Gastroesophageal sphincter (tissue), 4 donors: ENCODE measurements around the gene DPYD. TPM values are rescaled to one million over a fixed set of nuclear protein-coding genes. Genes with fewer than 3 reads are reported as not detected.

Source experiments
- ATAC-seq: fragments of 150-250 bp; one replicate; pipeline ENCODE4 v1.9.1; 2016; ENCODE audit warnings: mild to moderate bottlenecking, moderate library complexity
- H3K27ac ChIP-seq, 4 donors: fragments of 200-600 bp; sonication (generic) in 3 of 4; 1 replicate in 3 of 4; 2 replicates in 1 of 4; pipeline ENCODE4 v1.5.1; 2016 to 2019
- H3K27me3 ChIP-seq: fragments of 200-600 bp; sonication (generic); one replicate; pipeline ENCODE4 v1.5.1; 2019
- H3K36me3 ChIP-seq, 2 donors: fragments of 200-600 bp; sonication (generic); one replicate each; pipeline ENCODE4 v1.5.1; 2019; ENCODE audit warnings: control low read depth in 1 of 2
- H3K4me1 ChIP-seq, 3 donors: fragments of 200-600 bp; sonication (generic); 1 replicate in 2 of 3; 2 replicates in 1 of 3; pipeline ENCODE4 v1.5.1; 2016 to 2019; ENCODE audit warnings: control low read depth in 2 of 3
- H3K4me3 ChIP-seq, 2 donors: fragments of 200-600 bp; sonication (generic); one replicate each; pipeline ENCODE4 v1.5.1; 2019; ENCODE audit warnings: mild to moderate bottlenecking in 1 of 2, moderate library complexity in 1 of 2
- H3K9me3 ChIP-seq, 3 donors: fragments of 200-600 bp; sonication (generic); one replicate each; pipeline ENCODE4 v1.5.1; 2017 to 2019; ENCODE audit warnings: control low read depth in 2 of 3
- EP300 ChIP-seq: sonication (generic); formaldehyde crosslinking; IDR thresholded peaks from one replicate; pipeline ENCODE4 v1.6.1; 2017; ENCODE audit warnings: antibody characterized with exemption, mild to moderate bottlenecking
- POLR2A ChIP-seq, 2 donors: fragments of 450-650 bp; IDR thresholded peaks; one replicate each; pipeline ENCODE4 v1.6.1; 2017; ENCODE audit warnings: antibody characterized with exemption in 2 of 2, mild to moderate bottlenecking in 2 of 2, moderate library complexity in 1 of 2
- POLR2AphosphoS5 ChIP-seq: sonication (generic); formaldehyde crosslinking; IDR thresholded peaks from one replicate; pipeline ENCODE4 v1.6.1; 2017; ENCODE audit warnings: antibody characterized with exemption
- WGBS, 2 donors: methylation state at CpG; one replicate each; pipeline ENCODE4 v1.1.5; 2018; ENCODE audit warnings: low coverage in 1 of 2; 5-methylcytosine and 5-hydroxymethylcytosine counted together
- total RNA-seq, 4 donors: library from RNA; depleted of rRNA; stranded (reverse); fragments of >200 nt; gene quantifications; one replicate each; pipeline ENCODE4 v1.1.0, GENCODE V29; 2016
- TF ChIP-seq, protein P1 (sequence below), 4 experiments: fragments of 200-600 bp in 2 of 4; fragments of 450-650 bp in 2 of 4; sonication (generic) in 1 of 4; IDR thresholded peaks; one replicate each; pipeline ENCODE4 v1.5.1; 2017 to 2019; ENCODE audit warnings: antibody characterized with exemption in 4 of 4, mild to moderate bottlenecking in 2 of 4, moderate library complexity in 2 of 4

Gene DPYD
- total RNA-seq, 4 donors from 2014 or later, result 31.2 to 53.0 (median 43.2) TPM

DNA sequence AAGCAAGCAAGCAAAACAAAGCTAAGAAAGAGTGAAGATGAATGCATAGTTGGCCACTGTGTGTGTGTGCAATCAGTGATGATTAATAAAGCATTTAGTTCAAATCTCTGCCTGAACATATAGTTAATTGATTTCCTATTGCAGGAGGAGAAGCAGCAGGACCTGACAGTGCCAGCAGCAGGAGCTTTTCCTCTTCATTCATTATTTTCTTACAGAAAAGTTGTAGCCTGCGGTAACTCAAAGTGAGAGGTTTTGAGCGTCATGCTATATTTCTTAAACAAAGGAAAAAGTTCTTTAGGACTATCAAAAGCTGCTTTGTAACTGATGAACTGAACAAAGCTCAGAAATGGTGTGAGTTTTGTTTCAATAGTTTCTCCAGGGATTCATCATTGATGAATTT lies 819.3 kb downstream of the DPYD start:
- Histone ChIP-seq H3K9me3 (no peaks in the 10 kb centered on the region), H3K27ac (no peak overlapping the region), H3K27me3 (no peaks in the 10 kb centered on the region), H3K36me3 (peaks cover 0 to 19% of the 10 kb centered on the region in 2 donors), H3K4me1 (no peaks in the 10 kb centered on the region), H3K4me3 (no peak overlapping the region)
- TF ChIP-seq POLR2A (IDR thresholded peaks at IDR 0.05), result no peak
- TF ChIP-seq POLR2AphosphoS5, result no peak
- no peak for TF ChIP-seq EP300
- TF ChIP-seq, protein P1, sequence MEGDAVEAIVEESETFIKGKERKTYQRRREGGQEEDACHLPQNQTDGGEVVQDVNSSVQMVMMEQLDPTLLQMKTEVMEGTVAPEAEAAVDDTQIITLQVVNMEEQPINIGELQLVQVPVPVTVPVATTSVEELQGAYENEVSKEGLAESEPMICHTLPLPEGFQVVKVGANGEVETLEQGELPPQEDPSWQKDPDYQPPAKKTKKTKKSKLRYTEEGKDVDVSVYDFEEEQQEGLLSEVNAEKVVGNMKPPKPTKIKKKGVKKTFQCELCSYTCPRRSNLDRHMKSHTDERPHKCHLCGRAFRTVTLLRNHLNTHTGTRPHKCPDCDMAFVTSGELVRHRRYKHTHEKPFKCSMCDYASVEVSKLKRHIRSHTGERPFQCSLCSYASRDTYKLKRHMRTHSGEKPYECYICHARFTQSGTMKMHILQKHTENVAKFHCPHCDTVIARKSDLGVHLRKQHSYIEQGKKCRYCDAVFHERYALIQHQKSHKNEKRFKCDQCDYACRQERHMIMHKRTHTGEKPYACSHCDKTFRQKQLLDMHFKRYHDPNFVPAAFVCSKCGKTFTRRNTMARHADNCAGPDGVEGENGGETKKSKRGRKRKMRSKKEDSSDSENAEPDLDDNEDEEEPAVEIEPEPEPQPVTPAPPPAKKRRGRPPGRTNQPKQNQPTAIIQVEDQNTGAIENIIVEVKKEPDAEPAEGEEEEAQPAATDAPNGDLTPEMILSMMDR (IDR thresholded peaks at IDR 0.05), result no peak
- 30 to 74% methylated on average over 2 of the region's 2 CpGs for WGBS, 2 donors
- ATAC-seq, result no peak

DNA sequence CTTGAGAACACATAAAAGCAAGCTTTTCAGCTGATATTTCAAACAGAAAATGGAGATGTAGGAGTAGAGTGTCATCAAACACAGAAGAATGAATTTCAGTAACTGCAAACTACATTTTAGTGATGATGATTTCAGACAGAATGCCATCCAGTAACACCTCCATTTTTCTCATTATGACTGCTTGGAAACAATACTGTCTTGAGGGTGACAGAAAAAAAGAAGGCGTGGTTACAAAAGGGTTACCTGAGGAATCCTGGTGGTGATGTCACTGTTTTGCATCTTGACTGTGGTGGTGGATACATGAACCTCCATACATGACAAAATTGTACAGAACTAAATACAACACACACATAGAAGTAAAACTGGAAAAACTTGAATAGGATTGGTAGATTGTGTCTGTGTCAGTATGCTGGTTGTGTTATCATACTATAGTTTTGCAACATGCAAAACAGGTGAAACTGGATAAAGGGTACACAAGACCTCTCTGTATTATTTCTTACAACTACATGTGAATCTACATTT lies 823.4 kb downstream of the DPYD start:
- 90% methylated on average over 1 of the region's 1 CpG; no CpG with 5 or more reads in 1 of the 2 donors for WGBS, 2 donors
- ATAC-seq, result no peak
- Histone ChIP-seq H3K4me1 (no peaks in the 10 kb centered on the region), H3K4me3 (no peak overlapping the region), H3K36me3 (peaks cover 0 to 21% of the 10 kb centered on the region in 2 donors), H3K27me3 (no peaks in the 10 kb centered on the region), H3K9me3 (no peaks in the 10 kb centered on the region), H3K27ac (no peak overlapping the region)
- TF ChIP-seq POLR2A (IDR thresholded peaks at IDR 0.05) (no peak), POLR2AphosphoS5 (no peak), EP300 (no peak)
- TF ChIP-seq, protein P1 (IDR thresholded peaks at IDR 0.05), result no peak

DNA sequence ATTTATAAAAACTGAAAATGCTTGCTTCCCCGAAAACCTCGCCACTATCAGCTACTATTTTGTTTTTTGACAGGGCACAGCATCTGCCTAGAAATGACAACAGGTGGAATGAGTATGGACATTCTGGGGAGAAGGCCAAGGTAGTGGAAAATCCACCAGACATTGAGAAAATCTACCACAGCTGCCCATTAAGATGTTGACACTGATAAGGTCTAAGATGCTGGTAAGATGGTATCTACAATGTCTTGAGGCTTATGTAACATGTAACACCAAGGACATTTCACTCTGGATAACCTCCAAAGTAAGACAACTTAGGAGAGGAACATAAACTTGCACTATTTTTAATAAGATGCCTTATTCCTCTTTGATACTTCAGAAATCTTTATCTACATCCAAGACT lies 825.1 kb downstream of the DPYD start:
- ATAC-seq, result no peak
- Histone ChIP-seq H3K36me3 (peaks cover 0 to 21% of the 10 kb centered on the region in 2 donors), H3K27ac (no peak overlapping the region), H3K9me3 (no peaks in the 10 kb centered on the region), H3K27me3 (no peaks in the 10 kb centered on the region), H3K4me1 (no peaks in the 10 kb centered on the region), H3K4me3 (no peak overlapping the region)
- whole genome bisulfite sequencing, 2 donors, result 92 to 97% methylated on average over 2 of the region's 2 CpGs
- no peak for TF ChIP-seq EP300
- TF ChIP-seq POLR2A (IDR thresholded peaks at IDR 0.05), result no peak
- no peak for TF ChIP-seq POLR2AphosphoS5
- TF ChIP-seq, protein P1 (IDR thresholded peaks at IDR 0.05), result no peak

DNA sequence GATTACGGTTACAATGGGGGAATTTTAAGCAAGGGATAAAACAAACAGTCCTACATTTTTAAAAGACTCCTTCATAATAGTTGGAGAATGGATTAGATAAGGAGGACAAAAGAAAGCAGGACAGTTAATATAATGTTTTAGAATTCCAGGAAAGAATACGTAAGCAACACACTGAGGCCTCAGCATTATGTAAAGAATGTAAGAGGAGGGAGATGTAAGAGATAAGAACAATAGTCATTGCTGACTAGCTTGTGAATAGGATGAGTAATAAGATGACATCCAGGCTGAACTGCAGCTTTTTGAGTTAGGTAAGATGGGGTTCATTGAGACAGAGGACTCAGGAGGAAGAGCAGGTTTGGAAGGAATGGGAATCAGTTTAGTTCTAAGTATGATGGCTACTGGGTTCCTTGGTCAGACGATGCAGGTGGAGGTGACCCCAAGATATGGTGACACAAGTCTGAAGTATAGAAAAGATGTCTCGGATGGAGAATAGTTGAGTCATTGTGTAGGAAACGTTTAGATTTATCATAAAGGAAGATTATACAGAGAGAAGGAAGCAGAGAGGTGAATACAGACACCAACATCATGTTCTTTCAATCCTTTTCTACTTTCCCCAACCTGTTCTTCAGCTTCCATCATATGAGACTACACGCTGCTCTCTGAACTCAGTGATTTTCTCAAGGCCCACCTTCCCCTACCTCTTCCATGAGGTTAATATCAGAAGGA lies 826.4 kb downstream of the DPYD start:
- H3K36me3 ChIP-seq, result peaks cover 0 to 21% of the 10 kb centered on the region in 2 donors
- H3K27me3 ChIP-seq, result no peaks in the 10 kb centered on the region
- H3K9me3 ChIP-seq, result no peaks in the 10 kb centered on the region
- TF ChIP-seq EP300 (no peak), POLR2AphosphoS5 (no peak), POLR2A (IDR thresholded peaks at IDR 0.05) (no peak)
- TF ChIP-seq, protein P1 (IDR thresholded peaks at IDR 0.05), result no peak
- 79 to 86% methylated on average over 4 to 6 of the region's 6 CpGs for WGBS, 2 donors
- no peak overlapping the region for H3K27ac ChIP-seq
- ATAC-seq, result no peak
- H3K4me3 ChIP-seq, result no peak overlapping the region
- H3K4me1 ChIP-seq, result no peaks in the 10 kb centered on the region

DNA sequence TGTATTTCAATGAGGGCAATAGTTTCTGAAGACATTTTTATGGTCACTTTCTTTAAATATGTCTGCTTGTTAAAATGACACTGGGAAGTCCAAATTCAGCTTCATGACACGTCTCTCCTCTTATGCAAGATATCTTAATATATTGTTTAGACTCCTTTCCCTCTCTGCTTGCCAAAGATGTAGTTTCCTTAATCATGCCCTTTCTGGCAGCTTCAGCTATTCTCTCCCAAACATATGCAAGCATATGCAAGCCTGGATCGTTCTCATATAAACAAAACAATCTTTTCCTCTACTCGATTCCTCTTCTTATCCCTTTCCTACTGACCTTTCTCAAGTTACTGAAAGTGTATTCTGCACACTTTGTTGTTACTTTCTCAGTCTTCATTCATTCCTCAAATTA lies 827.1 kb downstream of the DPYD start:
- peaks cover 0 to 21% of the 10 kb centered on the region in 2 donors for H3K36me3 ChIP-seq
- no peaks in the 10 kb centered on the region for H3K4me1 ChIP-seq
- TF ChIP-seq POLR2AphosphoS5 (no peak), EP300 (no peak), POLR2A (IDR thresholded peaks at IDR 0.05) (no peak)
- TF ChIP-seq, protein P1 (IDR thresholded peaks at IDR 0.05), result no peak
- 31 to 35% methylated on average over 3 of the region's 3 CpGs for WGBS, 2 donors
- ATAC-seq, result no peak
- no peak overlapping the region for H3K27ac ChIP-seq
- H3K4me3 ChIP-seq, result no peak overlapping the region
- H3K9me3 ChIP-seq, result no peaks in the 10 kb centered on the region
- H3K27me3 ChIP-seq, result no peaks in the 10 kb centered on the region
